Kidney (tissue), 14 donors: ENCODE data around the gene TIGD3. TPM values are rescaled to one million over a fixed set of nuclear protein-coding genes. Genes with fewer than 3 reads are reported as not detected.

ENCODE experiments used
- DNase-seq, 5 donors: peaks; one replicate each; pipeline ENCODE4 v3.0.0-alpha.2; 2013 to 2020
- FAIRE-seq: peaks from 2 replicates; lab custom pipeline; 2012; peaks lifted over from hg19 to GRCh38; lab: Jason Lieb, UNC
- H3K27ac ChIP-seq, 2 donors: one replicate each; pipeline ENCODE4 v1.7.0; 2013; ENCODE audit warnings: low read depth in 2 of 2, low read length in 2 of 2, inconsistent platforms in 1 of 2
- H3K27me3 ChIP-seq: one replicate; pipeline ENCODE4 v1.7.1; 2013; ENCODE audit warnings: low read length, inconsistent platforms; ENCODE audit not compliant: control insufficient read depth, insufficient read depth
- H3K36me3 ChIP-seq, 3 donors: one replicate each; pipeline versions ENCODE4 v1.7.0 to v1.7.1; 2013; ENCODE audit warnings: low read length in 3 of 3, control low read depth in 1 of 3, inconsistent platforms in 1 of 3; ENCODE audit not compliant: insufficient read depth in 3 of 3, control insufficient read depth in 2 of 3
- H3K4me1 ChIP-seq, 3 donors: one replicate each; pipeline versions ENCODE4 v1.7.0 to v1.7.1; 2013; ENCODE audit warnings: low read length in 3 of 3, inconsistent platforms in 1 of 3, low read depth in 1 of 3; ENCODE audit not compliant: control insufficient read depth in 2 of 3, insufficient read depth in 2 of 3
- H3K4me3 ChIP-seq, 3 donors: one replicate each; pipeline versions ENCODE4 v1.7.0 to v1.8.1; 2013; ENCODE audit warnings: low read length in 3 of 3, control low read depth in 1 of 3, inconsistent platforms in 1 of 3
- H3K9ac ChIP-seq, 3 donors: one replicate each; pipeline versions ENCODE4 v1.7.0 to v1.7.1; 2013; ENCODE audit warnings: low read length in 3 of 3, control low read depth in 1 of 3, inconsistent platforms in 1 of 3
- H3K9me3 ChIP-seq, 3 donors: one replicate each; pipeline versions ENCODE4 v1.7.0 to v1.7.1; 2013; ENCODE audit warnings: low read length in 3 of 3, control low read depth in 1 of 3, inconsistent platforms in 1 of 3; ENCODE audit not compliant: control insufficient read depth in 2 of 3, insufficient read depth in 1 of 3
- CTCF ChIP-seq: IDR thresholded peaks from 3 replicates; pipeline ENCODE4 v1.5.1; 2012; ENCODE audit warnings: mild to moderate bottlenecking, moderate library complexity, borderline replicate concordance; ENCODE audit not compliant: insufficient read depth; ENCODE audit errors: extremely low read depth
- intact Hi-C: fragments of 100-400 bp; cut with DNase I; formaldehyde crosslinking; loops from one replicate; pipeline ENCODE4 v1.11.1; 2022
- polyA plus RNA-seq: library from polyadenylated mRNA; stranded (reverse); fragments of 350-450 nt; fragmentation: Illumina TruSeq; extraction: RNeasy Lipid Tissue Mini Kit (QIAGEN cat#74804); gene quantifications from one replicate; pipeline ENCODE4 v1.2.3, GENCODE V29; 2014; ENCODE audit warnings: low read depth, low replicate concordance; ENCODE audit not compliant: insufficient read depth
- total RNA-seq: library from RNA; stranded (reverse); fragmentation: NEBNext Ultra II Directional; extraction: Animal tissue kit (Norgen Biotek cat#: 25700); gene quantifications from one replicate; pipeline ENCODE4 v1.2.1, GENCODE V29; 2021
- donor health status: control.
- donor health status: control.
- donor health status: control.
- donor health status: control.
- donor health status: control.
- donor health status: DM: yes; HTN: yes; CAD: no.
- donor health status: Normal renal cell carcinoma (clear cell type).

Gene TIGD3
- total and polyA plus RNA-seq, 2 donors from 2014 or later, result 0.19 to 0.95 TPM

- no peak for DNase-seq
- Histone ChIP-seq H3K27ac (peak overlapping the region; percentile 49 to 80), H3K36me3 (no peaks in the 10 kb centered on the region), H3K9me3 (no peaks in the 10 kb centered on the region), H3K9ac (peak overlapping the region in 1 of 3 donors; percentile 40), H3K4me1 (peaks cover 0 to 58% (median 54%) of the 10 kb centered on the region in 3 donors), H3K27me3 (no peaks in the 10 kb centered on the region), H3K4me3 (peak overlapping the region in 1 of 3 donors; percentile 32)
- no peak for FAIRE-seq
- intact Hi-C loops, result no loop called here
- TF ChIP-seq CTCF, result no peak
Measured at GRCh38 chr11:65378928-65379638, 24.5 kb downstream of the TIGD3 start.

- Histone ChIP-seq H3K27me3 (no peaks in the 10 kb centered on the region), H3K4me1 (peaks cover 0 to 63% (median 56%) of the 10 kb centered on the region in 3 donors), H3K4me3 (peak overlapping the region in 1 of 3 donors; percentile 62), H3K9me3 (no peaks in the 10 kb centered on the region), H3K27ac (peak overlapping the region; percentile 80 to 84), H3K36me3 (no peaks in the 10 kb centered on the region), H3K9ac (peak overlapping the region in 1 of 3 donors; percentile 41)
- DNase-seq, result peak in 2 of 5 donors; percentile 46 to 70
- TF ChIP-seq CTCF, result no peak
- intact Hi-C loops, result no loop called here
- no peak for FAIRE-seq
Measured at GRCh38 chr11:65379698-65380459, 25.3 kb downstream of the TIGD3 start.

- DNase-seq (peak in 2 of 5 donors; percentile 54 to 67), FAIRE-seq (no peak)
- H3K9ac ChIP-seq, result peak overlapping the region in 2 of 3 donors; percentile 18 to 41
- intact Hi-C loops, result no loop called here
- H3K36me3 ChIP-seq, result no peaks in the 10 kb centered on the region
- H3K4me1 ChIP-seq, result peaks cover 0 to 69% (median 59%) of the 10 kb centered on the region in 3 donors
- no peaks in the 10 kb centered on the region for H3K27me3 ChIP-seq
- H3K9me3 ChIP-seq, result no peaks in the 10 kb centered on the region
- peak overlapping the region in 1 of 3 donors; percentile 62 for H3K4me3 ChIP-seq
- no peak for TF ChIP-seq CTCF
- peak overlapping the region; percentile 80 to 84 for H3K27ac ChIP-seq
Measured at GRCh38 chr11:65380460-65381119, 26.0 kb downstream of the TIGD3 start.
